NCI-H2196 (cell line): ENCODE results near the gene INPP5F.
A peak's percentile ranks its signal among the peaks of the same experiment; 100 is the strongest.

Source experiments
- DNase-seq: peaks from one replicate; lab custom pipeline; 2025; ENCODE audit not compliant: unreplicated experiment; lab: John Stamatoyannopoulos, UW

INPP5F gene

GRCh38 chr10:119737823-119738222 lies 12.0 kb downstream of the INPP5F start:
- no peak for DNase-seq

GRCh38 chr10:119738962-119739361 lies 13.1 kb downstream of the INPP5F start:
- no peak for DNase-seq

DNA sequence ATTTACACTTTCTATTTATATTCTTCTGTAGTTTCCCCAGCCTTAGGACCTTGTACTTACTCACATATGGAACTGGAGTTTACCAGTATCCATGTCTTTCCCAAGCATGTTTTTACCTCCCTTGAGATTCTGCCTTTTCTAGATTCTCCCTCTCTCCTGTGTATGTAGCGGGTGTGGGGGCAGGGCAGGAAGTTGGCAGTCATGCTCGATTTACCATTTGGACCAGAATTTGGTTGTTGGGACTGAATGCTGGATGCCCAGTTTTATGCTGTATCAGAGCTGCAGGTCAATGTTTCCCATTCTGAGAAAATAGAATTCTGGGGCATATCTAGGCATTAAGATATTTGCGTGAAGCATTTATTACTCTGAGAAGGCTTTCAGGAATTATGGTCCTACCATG lies 14.2 kb downstream of the INPP5F start:
- DNase-seq: no peak

DNA sequence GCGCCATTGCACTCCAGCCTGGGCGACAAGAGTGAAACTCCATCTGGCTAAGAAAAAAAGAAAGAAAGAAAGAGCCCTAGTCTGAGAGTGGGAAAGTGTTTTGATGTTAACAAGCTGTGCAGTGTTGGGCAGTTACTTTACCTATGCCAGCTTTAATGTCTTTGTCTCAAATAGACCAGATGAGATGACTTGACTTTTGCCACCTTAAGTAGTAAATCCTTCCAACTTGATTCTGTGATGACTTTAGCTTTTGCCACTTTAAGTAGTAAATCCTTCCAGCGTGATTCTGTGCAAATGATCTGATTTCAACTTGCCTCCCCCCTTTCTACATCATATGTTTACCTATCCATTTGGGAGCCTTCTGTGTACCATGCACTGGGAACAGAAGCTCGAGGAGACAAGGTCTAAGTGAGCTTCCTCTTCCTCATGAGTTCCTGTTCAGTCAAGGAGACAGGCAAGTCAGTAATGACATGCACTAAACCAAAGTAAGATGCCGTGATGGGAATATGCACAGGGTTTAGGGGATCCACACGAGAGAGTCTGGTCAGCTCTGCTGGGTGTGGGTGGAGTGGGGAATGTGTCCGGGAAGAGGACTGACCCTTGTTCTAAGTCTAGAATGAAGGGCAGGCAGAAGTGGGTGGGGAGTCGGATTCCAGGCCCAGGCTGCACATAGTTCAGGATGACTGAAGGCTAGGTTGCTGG lies 17.2 kb downstream of the INPP5F start:
- no peak for DNase-seq

DNA sequence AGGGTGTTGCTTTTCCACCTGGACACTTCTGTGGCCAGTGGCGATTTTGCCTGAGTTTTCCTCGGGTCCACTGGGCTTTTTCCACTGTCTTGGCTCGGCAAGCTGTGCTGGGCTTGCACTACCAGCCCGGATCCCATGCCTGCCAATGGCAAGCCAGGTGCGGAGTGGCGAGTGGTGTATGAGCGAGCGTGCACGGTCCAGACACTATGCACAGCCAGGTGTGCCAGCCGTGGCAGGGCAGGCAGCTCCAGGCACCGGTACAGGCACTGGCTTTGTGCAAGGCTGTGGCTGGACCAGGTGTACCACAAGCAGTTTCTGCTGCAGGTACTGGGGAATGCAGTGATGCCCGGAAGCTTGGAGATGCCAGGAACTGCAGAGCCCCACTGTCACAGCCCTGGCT lies 22.1 kb downstream of the INPP5F start:
- no peak for DNase-seq

GRCh38 chr10:119748871-119749270 lies 23.0 kb downstream of the INPP5F start:
- DNase-seq: no peak

GRCh38 chr10:119749455-119749854 lies 23.6 kb downstream of the INPP5F start:
- DNase-seq: no peak

DNA sequence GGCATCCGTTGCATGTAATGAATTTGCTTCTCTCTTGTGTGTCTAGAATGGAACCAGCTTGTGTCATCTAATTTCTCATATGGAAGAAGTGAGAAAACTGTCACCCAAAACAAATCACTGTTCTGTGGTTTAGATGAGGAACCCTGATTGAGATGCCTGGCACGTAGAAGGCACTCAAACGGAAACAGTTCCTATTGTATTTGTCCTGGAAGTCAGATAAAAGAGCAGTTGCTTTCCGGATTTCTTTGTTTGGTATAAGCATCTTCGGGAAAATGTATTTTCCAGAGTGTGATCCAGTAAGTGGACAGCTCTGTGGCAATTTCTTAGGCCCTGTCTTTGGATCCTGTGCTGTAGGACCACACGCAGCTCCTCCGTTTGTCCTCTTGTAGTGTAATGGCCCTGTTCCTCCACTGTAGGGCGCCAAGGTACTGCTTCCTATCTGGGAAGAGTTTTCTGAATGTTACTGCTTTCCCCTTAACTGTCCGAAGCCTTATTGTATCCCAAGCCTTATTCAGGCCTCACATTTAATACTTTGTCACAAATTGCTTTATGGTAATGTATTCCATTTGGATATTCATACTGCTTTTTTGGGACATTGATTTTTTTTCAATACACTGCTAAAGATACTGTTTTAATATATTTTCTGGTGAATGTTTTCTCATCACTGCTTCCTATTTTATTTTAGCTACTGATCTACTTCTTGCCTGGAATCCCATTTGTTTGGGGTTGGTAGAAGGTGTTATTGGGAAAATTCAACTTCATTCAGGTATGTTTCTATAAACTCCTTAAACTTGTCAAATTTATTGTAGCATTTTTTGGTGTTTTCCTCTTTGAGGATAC lies 24.8 kb downstream of the INPP5F start:
- peak; percentile 35 for DNase-seq

DNA sequence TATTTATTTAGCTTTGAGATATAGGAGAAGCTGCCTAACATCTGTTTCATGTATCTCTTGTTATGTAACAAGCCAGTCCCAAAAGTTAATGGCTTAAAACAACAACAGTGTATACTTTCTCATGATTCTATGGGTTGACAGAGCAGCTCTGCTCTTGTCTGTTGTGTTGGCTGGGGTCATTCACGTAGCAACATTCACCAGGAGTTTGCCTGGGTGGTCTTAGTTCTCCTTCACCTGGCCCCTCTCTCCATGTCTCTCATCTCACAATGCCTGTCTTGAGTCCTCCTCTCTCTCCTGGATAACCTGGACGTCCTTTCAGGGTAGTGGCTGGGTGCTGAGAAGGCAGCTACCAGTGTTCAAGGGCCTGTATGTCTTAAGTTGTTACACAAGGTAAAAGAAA lies 27.5 kb downstream of the INPP5F start:
- DNase-seq: no peak

- no peak for DNase-seq
Observed at GRCh38 chr10:119754085-119754484, 28.2 kb downstream of the INPP5F start.

DNA sequence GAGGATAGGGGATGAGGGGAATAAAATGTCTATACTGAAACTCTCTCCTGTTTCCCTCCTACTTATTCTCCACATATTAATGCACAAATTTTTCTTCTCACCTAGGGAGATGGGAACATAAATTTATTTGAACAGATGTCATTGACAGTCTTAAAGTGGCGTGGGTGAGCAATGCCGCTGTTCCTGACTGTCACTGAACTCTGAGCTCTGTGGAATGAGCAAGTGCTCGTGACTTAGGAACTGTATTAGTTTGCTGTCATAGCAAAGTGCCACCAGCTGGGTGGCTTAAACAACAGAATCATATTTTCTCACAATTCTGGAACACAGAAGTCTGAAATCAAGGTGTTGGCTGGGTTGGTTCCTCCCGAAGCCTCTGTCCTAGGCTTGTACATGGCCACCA lies 29.1 kb downstream of the INPP5F start:
- no peak for DNase-seq

- DNase-seq: no peak
Observed at GRCh38 chr10:119755446-119755845, 29.6 kb downstream of the INPP5F start.

- no peak for DNase-seq
Observed at GRCh38 chr10:119758448-119759195, 32.8 kb downstream of the INPP5F start.

- no peak for DNase-seq
Observed at GRCh38 chr10:119759832-119760231, 34.0 kb downstream of the INPP5F start.

GRCh38 chr10:119761106-119761505 lies 35.3 kb downstream of the INPP5F start:
- no peak for DNase-seq

- no peak for DNase-seq
Observed at GRCh38 chr10:119762035-119762434, 36.2 kb downstream of the INPP5F start.

GRCh38 chr10:119762805-119763798 lies 37.3 kb downstream of the INPP5F start:
- DNase-seq: no peak

- no peak for DNase-seq
Observed at GRCh38 chr10:119768455-119769094, 42.7 kb downstream of the INPP5F start.

DNA sequence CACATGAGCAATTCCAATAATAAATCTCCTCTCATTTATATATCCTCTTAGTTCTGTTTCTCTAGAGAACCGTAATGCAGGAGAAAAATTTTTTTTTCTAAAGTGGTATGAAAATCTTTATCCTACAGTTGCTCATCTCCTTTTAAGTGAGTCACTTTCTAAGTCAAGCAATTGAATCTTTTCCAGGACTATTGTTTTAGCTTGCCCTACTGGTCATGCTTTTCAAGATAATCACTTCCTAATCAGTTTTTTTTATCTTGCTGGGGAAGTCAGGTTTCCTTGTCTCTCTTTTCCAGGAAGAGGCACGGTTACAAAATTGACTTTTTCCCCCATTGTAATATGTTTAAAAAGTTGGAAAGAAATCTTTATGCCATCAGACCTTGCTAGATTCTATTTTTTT lies 44.0 kb downstream of the INPP5F start:
- DNase-seq: no peak

DNA sequence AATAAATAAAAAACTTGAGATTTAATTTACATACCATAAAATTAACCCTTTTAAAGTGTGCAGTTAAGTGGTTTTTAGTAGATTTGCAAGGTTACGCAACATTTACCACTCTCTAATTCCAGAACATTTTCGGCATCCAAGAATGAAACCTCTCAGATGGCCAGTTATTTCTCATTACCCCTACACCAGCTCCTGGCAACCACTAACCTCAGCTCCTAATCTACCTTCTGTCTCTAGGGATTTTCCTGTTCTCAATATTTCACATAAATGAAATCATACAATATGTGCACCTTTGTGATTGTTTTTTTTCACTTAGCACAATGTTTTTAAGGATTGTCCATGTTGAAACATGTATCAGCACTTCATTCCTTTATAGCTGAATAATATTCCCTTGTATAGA lies 45.1 kb downstream of the INPP5F start:
- no peak for DNase-seq
